ENCODE results near the gene RARS2.

Gene RARS2

GRCh38 chr6:87573307-87574024, 16.3 kb downstream of the RARS2 start:
- DNase-seq, result no peak

- no peak for DNase-seq
Measured at GRCh38 chr6:87572883-87573282, 16.9 kb downstream of the RARS2 start.

GRCh38 chr6:87572021-87572420, 17.8 kb downstream of the RARS2 start:
- no peak for DNase-seq

GRCh38 chr6:87561017-87561416, 28.8 kb downstream of the RARS2 start:
- DNase-seq, result no peak

GRCh38 chr6:87558446-87558845, 31.3 kb downstream of the RARS2 start:
- no peak for DNase-seq

- no peak for DNase-seq
Measured at GRCh38 chr6:87555506-87555905, 34.3 kb downstream of the RARS2 start.

GRCh38 chr6:87553159-87553765, 36.5 kb downstream of the RARS2 start:
- no peak for DNase-seq

- DNase-seq, result no peak
Measured at GRCh38 chr6:87551799-87552198, 38.0 kb downstream of the RARS2 start.

- no peak for DNase-seq
Measured at GRCh38 chr6:87544474-87544735, 45.4 kb downstream of the RARS2 start.

GRCh38 chr6:87543696-87544473, 45.9 kb downstream of the RARS2 start:
- no peak for DNase-seq

- no peak for DNase-seq
Measured at GRCh38 chr6:87541744-87542143, 48.0 kb downstream of the RARS2 start.

GRCh38 chr6:87541041-87541440, 48.7 kb downstream of the RARS2 start:
- DNase-seq, result no peak

- no peak for DNase-seq
Measured at GRCh38 chr6:87540539-87540938, 49.2 kb downstream of the RARS2 start.

GRCh38 chr6:87539554-87539953, 50.2 kb downstream of the RARS2 start:
- no peak for DNase-seq

- DNase-seq, result no peak
Measured at GRCh38 chr6:87538510-87539260, 51.1 kb downstream of the RARS2 start.

- no peak for DNase-seq
Measured at GRCh38 chr6:87534377-87535047, 55.3 kb downstream of the RARS2 start.

GRCh38 chr6:87529221-87529620, 60.6 kb downstream of the RARS2 start:
- no peak for DNase-seq

GRCh38 chr6:87522686-87523085, 67.1 kb downstream of the RARS2 start:
- DNase-seq, result no peak

GRCh38 chr6:87518453-87518852, 71.3 kb downstream of the RARS2 start:
- no peak for DNase-seq

- no peak for DNase-seq
Measured at GRCh38 chr6:87514831-87515230, 75.0 kb downstream of the RARS2 start.

- DNase-seq, result no peak
Measured at GRCh38 chr6:87504441-87504840, 85.3 kb downstream of the RARS2 start.

GRCh38 chr6:87501809-87502572, 87.8 kb downstream of the RARS2 start:
- DNase-seq, result no peak
